Measurements from ENCODE around the gene GYPC. TPM values are rescaled to one million over a fixed set of nuclear protein-coding genes. Genes with fewer than 3 reads are reported as not detected.

Gene GYPC
- polyA plus RNA-seq, 1 experiment = 236 TPM

GRCh38 chr2:126704434-126705160 lies 48.6 kb downstream of the GYPC start:
- POLR2A ChIA-PET = no interaction called here
- Histone ChIP-seq H3K27me3 (ENCODE audit: control insufficient read depth, insufficient read depth, low read length) (no peaks in the 10 kb centered on the region), H3K4me3 (ENCODE audit: low read depth, low read length) (no peak overlapping the region), H3K36me3 (ENCODE audit: control insufficient read depth, insufficient read depth, low read length) (no peaks in the 10 kb centered on the region)
- CTCF ChIA-PET = no interaction called here
- TF ChIP-seq CTCF (IDR thresholded peaks at IDR 0.05; ENCODE audit: insufficient read depth, low read depth, low read length) = no peak
- no peak for DNase-seq (ENCODE audit: low read depth)

- no peaks in the 10 kb centered on the region for H3K36me3 ChIP-seq (ENCODE audit: control insufficient read depth, insufficient read depth, low read length)
- no peak for DNase-seq (ENCODE audit: low read depth)
- H3K27me3 ChIP-seq (ENCODE audit: control insufficient read depth, insufficient read depth, low read length) = no peaks in the 10 kb centered on the region
- H3K4me3 ChIP-seq (ENCODE audit: low read depth, low read length) = no peak overlapping the region
- ChIA-PET CTCF (no interaction called here), POLR2A (no interaction called here)
- no peak for TF ChIP-seq CTCF (IDR thresholded peaks at IDR 0.05; ENCODE audit: insufficient read depth, low read depth, low read length)
These were observed 51.2 kb downstream of the GYPC start for GRCh38 chr2:126707191-126707590.

- ChIA-PET CTCF (interaction anchor here (1.2 kb wide), 1 partner anchor 9 kb away, joined by 4 read pairs; no protein-coding TSS in a partner anchor), POLR2A (no interaction called here)
- no peak overlapping the region for H3K4me3 ChIP-seq (ENCODE audit: low read depth, low read length)
- no peak for TF ChIP-seq CTCF (IDR thresholded peaks at IDR 0.05; ENCODE audit: insufficient read depth, low read depth, low read length)
- DNase-seq (ENCODE audit: low read depth) = no peak
- no peaks in the 10 kb centered on the region for H3K36me3 ChIP-seq (ENCODE audit: control insufficient read depth, insufficient read depth, low read length)
- H3K27me3 ChIP-seq (ENCODE audit: control insufficient read depth, insufficient read depth, low read length) = no peaks in the 10 kb centered on the region
These were observed 52.0 kb downstream of the GYPC start for GRCh38 chr2:126707941-126708340.

- no peak for TF ChIP-seq CTCF (IDR thresholded peaks at IDR 0.05; ENCODE audit: insufficient read depth, low read depth, low read length)
- H3K27me3 ChIP-seq (ENCODE audit: control insufficient read depth, insufficient read depth, low read length) = peaks cover 2% of the 10 kb centered on the region; the same call in 1 of the 2 replicates
- ChIA-PET POLR2A (no interaction called here), CTCF (no interaction called here)
- H3K36me3 ChIP-seq (ENCODE audit: control insufficient read depth, insufficient read depth, low read length) = no peaks in the 10 kb centered on the region
- no peak for DNase-seq (ENCODE audit: low read depth)
- H3K4me3 ChIP-seq (ENCODE audit: low read depth, low read length) = no peak overlapping the region
These were observed 58.4 kb downstream of the GYPC start for GRCh38 chr2:126714191-126714965.

- POLR2A ChIA-PET = no interaction called here
- no peak for TF ChIP-seq CTCF (IDR thresholded peaks at IDR 0.05; ENCODE audit: insufficient read depth, low read depth, low read length)
- Histone ChIP-seq H3K27me3 (ENCODE audit: control insufficient read depth, insufficient read depth, low read length) (peaks cover 2% of the 10 kb centered on the region; the same call in 1 of the 2 replicates), H3K36me3 (ENCODE audit: control insufficient read depth, insufficient read depth, low read length) (no peaks in the 10 kb centered on the region), H3K4me3 (ENCODE audit: low read depth, low read length) (no peak overlapping the region)
- CTCF ChIA-PET = interaction anchor here (1.0 kb wide), 1 partner anchor 62 kb away, joined by 3 read pairs; no protein-coding TSS in a partner anchor
- no peak for DNase-seq (ENCODE audit: low read depth)
These were observed 59.2 kb downstream of the GYPC start for GRCh38 chr2:126715111-126715510.
